ENCODE results near the gene EFTUD2. TPM values are rescaled to one million over a fixed set of nuclear protein-coding genes. Genes with fewer than 3 reads are reported as not detected.
A peak's percentile ranks its signal among the peaks of the same experiment; 100 is the strongest.

The EFTUD2 gene
- total and polyA plus RNA-seq, 9 of the 15 experiments (the other 6 are each of a cell fraction or from before 2014, with no cell fraction given) = 65.8 to 362 (median 218) TPM

DNA sequence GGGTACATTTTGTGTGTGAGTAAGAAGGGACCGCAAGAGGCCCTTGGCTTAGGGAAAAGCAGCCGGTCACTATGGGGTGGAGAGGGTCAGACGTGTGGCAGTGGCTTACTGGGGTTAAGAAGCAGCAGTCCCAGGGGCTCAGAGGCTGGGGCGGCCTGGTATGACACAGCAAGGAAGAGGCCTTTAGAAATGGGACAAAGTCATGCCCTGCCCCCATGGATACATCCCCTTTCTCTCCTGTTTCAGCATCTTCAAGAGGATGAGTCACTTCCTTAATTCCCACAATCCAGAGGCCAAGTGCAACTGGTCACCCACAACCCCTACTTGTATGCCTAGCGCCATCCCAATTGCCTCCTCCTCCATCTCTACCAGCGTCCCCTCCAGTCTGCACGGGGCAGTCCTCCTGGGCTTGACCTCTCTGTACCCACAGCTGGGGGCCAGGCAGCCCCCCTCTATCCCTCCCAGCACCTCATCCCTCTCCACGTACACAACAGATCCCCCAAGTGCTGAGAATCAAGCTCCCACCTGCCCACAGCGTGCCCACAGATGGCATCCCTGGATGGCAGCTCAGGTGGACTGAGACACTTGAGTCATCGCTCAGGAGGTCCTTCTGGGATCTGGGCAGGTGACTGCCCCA lies 6.9 kb upstream of the EFTUD2 start (continued):
- TF ChIP-seq ESRRA (IDR thresholded peaks at IDR 0.05; ENCODE audit: borderline replicate concordance, low read depth) (peak; percentile 38; the same call in 1 of the 2 replicates), NCOA1 (IDR thresholded peaks at IDR 0.05; ENCODE audit: low read depth) (0 out of 2 replicates have a peak, but pooled peaks have one; percentile 43), EP400 (IDR thresholded peaks at IDR 0.05) (peak; percentile 16; the same call in 1 of the 2 replicates), NFIX (CRISPR knock-in tag; IDR thresholded peaks at IDR 0.05; ENCODE audit: low read depth) (no peak), FOXK2 (conservative IDR thresholded peaks at IDR 0.05 in 1 of 2, IDR thresholded peaks at IDR 0.05 in 1 of 2; ENCODE audit: low read depth in 2 of 2) (0 out of 4 replicates have a peak, but pooled peaks of 1 of the 2 experiments have one; percentile 15), MYC (IDR thresholded peaks at IDR 0.05; ENCODE audit: low read depth, low read length) (0 out of 2 replicates have a peak, but pooled peaks have one; percentile 14), MYC (CRISPR knock-in tag; IDR thresholded peaks at IDR 0.05; ENCODE audit: borderline replicate concordance, low read depth) (no peak), FOXK1 (CRISPR knock-in tag; IDR thresholded peaks at IDR 0.05; ENCODE audit: borderline replicate concordance) (0 out of 2 replicates have a peak, but pooled peaks have one; percentile 22), LEF1 (IDR thresholded peaks at IDR 0.05) (peak; percentile 79; the same call in 1 of the 2 replicates), SOX6 (IDR thresholded peaks at IDR 0.05) (peak; percentile 39; the same call in 1 of the 2 replicates), ZFP30 (CRISPR knock-in tag; IDR thresholded peaks at IDR 0.05; ENCODE audit: borderline replicate concordance) (no peak), ZNF707 (CRISPR knock-in tag; conservative IDR thresholded peaks at IDR 0.05) (no peak), MTA3 (IDR thresholded peaks at IDR 0.05; ENCODE audit: borderline replicate concordance) (peak; percentile 54; the same call in 1 of the 2 replicates), NR2C1 (IDR thresholded peaks at IDR 0.05) (no peak), NR2C1 (tag; IDR thresholded peaks at IDR 0.05) (0 out of 2 replicates have a peak, but pooled peaks have one; percentile 62)
- TF ChIP-seq, protein P1, sequence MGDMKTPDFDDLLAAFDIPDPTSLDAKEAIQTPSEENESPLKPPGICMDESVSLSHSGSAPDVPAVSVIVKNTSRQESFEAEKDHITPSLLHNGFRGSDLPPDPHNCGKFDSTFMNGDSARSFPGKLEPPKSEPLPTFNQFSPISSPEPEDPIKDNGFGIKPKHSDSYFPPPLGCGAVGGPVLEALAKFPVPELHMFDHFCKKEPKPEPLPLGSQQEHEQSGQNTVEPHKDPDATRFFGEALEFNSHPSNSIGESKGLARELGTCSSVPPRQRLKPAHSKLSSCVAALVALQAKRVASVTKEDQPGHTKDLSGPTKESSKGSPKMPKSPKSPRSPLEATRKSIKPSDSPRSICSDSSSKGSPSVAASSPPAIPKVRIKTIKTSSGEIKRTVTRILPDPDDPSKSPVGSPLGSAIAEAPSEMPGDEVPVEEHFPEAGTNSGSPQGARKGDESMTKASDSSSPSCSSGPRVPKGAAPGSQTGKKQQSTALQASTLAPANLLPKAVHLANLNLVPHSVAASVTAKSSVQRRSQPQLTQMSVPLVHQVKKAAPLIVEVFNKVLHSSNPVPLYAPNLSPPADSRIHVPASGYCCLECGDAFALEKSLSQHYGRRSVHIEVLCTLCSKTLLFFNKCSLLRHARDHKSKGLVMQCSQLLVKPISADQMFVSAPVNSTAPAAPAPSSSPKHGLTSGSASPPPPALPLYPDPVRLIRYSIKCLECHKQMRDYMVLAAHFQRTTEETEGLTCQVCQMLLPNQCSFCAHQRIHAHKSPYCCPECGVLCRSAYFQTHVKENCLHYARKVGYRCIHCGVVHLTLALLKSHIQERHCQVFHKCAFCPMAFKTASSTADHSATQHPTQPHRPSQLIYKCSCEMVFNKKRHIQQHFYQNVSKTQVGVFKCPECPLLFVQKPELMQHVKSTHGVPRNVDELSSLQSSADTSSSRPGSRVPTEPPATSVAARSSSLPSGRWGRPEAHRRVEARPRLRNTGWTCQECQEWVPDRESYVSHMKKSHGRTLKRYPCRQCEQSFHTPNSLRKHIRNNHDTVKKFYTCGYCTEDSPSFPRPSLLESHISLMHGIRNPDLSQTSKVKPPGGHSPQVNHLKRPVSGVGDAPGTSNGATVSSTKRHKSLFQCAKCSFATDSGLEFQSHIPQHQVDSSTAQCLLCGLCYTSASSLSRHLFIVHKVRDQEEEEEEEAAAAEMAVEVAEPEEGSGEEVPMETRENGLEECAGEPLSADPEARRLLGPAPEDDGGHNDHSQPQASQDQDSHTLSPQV (IDR thresholded peaks at IDR 0.05) = peak; percentile 89
- TF ChIP-seq, protein P2, sequence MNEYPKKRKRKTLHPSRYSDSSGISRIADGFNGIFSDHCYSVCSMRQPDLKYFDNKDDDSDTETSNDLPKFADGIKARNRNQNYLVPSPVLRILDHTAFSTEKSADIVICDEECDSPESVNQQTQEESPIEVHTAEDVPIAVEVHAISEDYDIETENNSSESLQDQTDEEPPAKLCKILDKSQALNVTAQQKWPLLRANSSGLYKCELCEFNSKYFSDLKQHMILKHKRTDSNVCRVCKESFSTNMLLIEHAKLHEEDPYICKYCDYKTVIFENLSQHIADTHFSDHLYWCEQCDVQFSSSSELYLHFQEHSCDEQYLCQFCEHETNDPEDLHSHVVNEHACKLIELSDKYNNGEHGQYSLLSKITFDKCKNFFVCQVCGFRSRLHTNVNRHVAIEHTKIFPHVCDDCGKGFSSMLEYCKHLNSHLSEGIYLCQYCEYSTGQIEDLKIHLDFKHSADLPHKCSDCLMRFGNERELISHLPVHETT (CRISPR knock-in tag; conservative IDR thresholded peaks at IDR 0.05 in 1 of 2, IDR thresholded peaks at IDR 0.05 in 1 of 2) = peak in 1 of 2 experiments; percentile 31; a peak in 1 of 4 replicates
- TF ChIP-seq, protein P3, sequence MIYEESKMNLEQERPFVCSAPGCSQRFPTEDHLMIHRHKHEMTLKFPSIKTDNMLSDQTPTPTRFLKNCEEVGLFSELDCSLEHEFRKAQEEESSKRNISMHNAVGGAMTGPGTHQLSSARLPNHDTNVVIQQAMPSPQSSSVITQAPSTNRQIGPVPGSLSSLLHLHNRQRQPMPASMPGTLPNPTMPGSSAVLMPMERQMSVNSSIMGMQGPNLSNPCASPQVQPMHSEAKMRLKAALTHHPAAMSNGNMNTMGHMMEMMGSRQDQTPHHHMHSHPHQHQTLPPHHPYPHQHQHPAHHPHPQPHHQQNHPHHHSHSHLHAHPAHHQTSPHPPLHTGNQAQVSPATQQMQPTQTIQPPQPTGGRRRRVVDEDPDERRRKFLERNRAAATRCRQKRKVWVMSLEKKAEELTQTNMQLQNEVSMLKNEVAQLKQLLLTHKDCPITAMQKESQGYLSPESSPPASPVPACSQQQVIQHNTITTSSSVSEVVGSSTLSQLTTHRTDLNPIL (CRISPR knock-in tag; IDR thresholded peaks at IDR 0.05) = no peak
- TF ChIP-seq, protein P4, sequence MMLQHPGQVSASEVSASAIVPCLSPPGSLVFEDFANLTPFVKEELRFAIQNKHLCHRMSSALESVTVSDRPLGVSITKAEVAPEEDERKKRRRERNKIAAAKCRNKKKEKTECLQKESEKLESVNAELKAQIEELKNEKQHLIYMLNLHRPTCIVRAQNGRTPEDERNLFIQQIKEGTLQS (IDR thresholded peaks at IDR 0.05) = peak; percentile 93
- TF ChIP-seq, protein P4 (CRISPR knock-in tag; conservative IDR thresholded peaks at IDR 0.05) = 0 out of 2 replicates have a peak, but pooled peaks have one; percentile 62

Measured in K562 (cell line).